Brain microvascular endothelial cell (primary cell): ENCODE results near the gene FSTL4.

ENCODE experiments used
- DNase-seq: peaks from one replicate; pipeline ENCODE4 v3.0.0-alpha.2; 2020
- H3K27ac ChIP-seq: fragments of 250-450 bp; sonication (Bioruptor Pico); 2 replicates; pipeline ENCODE4 v1.5.1; 2020; ENCODE audit warnings: mild to moderate bottlenecking, moderate library complexity
- H3K27me3 ChIP-seq: fragments of 250-450 bp; sonication (Bioruptor Pico); replicated peaks from 2 replicates; pipeline ENCODE4 v1.5.1; 2020; ENCODE audit warnings: mild to moderate bottlenecking
- H3K36me3 ChIP-seq: fragments of 250-450 bp; sonication (Bioruptor Pico); replicated peaks from 2 replicates; pipeline ENCODE4 v1.5.1; 2020; ENCODE audit warnings: mild to moderate bottlenecking
- H3K4me3 ChIP-seq: 2 replicates; pipeline ENCODE4 v1.5.1; 2011; ENCODE audit warnings: low read depth, mild to moderate bottlenecking, control low read depth, low read length, moderate library complexity
- in situ Hi-C: cut with HindIII; loops from 2 replicates; pipeline ENCODE4 v1.10.0; 2017; ENCODE audit warnings: low sequenced_read_pairs, low pct_ligation_motif_present
- TF ChIP-seq, protein P1 (sequence below): IDR thresholded peaks from 2 replicates; pipeline ENCODE4 v1.5.1; 2011; ENCODE audit warnings: low read depth, mild to moderate bottlenecking, moderate library complexity, low read length, control low read depth, inconsistent platforms; ENCODE audit errors: missing control alignments

Gene FSTL4

DNA sequence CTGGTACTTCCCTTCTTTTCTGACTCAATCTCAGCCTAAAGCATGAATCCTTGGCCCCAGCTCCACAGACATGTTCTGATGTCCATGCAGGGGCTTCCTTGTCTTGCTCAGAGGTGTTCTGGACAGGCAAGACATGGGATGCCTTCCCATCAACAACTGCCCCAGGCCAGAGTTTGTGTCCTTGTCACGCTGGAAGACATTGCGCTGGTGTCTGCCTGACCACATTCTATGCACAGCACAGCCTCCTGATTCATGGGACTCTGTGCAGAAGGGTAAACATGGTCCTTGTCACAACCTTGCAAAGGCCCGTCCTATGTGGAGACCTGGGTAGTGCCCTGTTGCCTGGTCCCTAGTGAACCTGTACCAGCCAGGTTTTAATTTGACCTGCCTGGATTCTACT lies 212.2 kb downstream of the FSTL4 start:
- TF ChIP-seq, protein P1, sequence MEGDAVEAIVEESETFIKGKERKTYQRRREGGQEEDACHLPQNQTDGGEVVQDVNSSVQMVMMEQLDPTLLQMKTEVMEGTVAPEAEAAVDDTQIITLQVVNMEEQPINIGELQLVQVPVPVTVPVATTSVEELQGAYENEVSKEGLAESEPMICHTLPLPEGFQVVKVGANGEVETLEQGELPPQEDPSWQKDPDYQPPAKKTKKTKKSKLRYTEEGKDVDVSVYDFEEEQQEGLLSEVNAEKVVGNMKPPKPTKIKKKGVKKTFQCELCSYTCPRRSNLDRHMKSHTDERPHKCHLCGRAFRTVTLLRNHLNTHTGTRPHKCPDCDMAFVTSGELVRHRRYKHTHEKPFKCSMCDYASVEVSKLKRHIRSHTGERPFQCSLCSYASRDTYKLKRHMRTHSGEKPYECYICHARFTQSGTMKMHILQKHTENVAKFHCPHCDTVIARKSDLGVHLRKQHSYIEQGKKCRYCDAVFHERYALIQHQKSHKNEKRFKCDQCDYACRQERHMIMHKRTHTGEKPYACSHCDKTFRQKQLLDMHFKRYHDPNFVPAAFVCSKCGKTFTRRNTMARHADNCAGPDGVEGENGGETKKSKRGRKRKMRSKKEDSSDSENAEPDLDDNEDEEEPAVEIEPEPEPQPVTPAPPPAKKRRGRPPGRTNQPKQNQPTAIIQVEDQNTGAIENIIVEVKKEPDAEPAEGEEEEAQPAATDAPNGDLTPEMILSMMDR: no peak

DNA sequence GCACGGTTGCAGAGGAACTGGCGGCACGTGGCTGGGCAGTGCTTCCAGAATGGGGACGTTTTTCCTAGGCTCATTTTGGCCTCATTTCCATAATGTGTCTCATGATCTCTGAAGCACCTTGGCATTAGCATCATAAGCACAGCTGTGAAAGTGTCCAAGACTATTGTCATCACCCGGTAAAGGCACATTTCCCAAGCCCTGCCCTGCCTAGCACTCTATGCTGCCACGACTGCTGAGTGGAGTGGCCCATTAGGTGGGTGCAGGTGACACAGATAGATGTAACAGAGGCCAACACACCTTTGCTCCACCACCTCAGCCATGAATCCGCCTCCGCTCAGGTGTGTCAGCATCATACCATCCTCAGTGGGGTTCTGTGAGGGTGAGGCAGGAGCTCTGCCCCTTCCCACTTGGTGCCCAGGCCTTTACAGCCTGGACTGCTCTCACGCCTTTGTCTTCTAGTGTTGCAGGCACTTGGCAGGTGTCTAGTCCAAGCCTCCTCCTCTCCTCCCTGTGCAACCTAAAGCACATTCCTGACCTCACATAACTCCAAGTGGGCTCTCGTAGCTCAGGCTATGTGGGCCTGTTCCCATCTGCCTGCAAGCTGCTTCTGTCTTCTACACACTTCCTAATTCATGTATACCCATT lies 213.0 kb downstream of the FSTL4 start:
- Histone ChIP-seq H3K4me3 (no peak overlapping the region), H3K27ac (no peak overlapping the region), H3K36me3 (no peaks in the 10 kb centered on the region), H3K27me3 (no peaks in the 10 kb centered on the region)
- TF ChIP-seq, protein P1: no peak
- in situ Hi-C loops: no loop called here
- no peak for DNase-seq

More for the DNA sequence above, 212.2 kb downstream of the FSTL4 start:
- H3K4me3 ChIP-seq: no peak overlapping the region
- no peaks in the 10 kb centered on the region for H3K27me3 ChIP-seq
- in situ Hi-C loops: no loop called here
- H3K36me3 ChIP-seq: no peaks in the 10 kb centered on the region
- DNase-seq: no peak
- no peak overlapping the region for H3K27ac ChIP-seq

DNA sequence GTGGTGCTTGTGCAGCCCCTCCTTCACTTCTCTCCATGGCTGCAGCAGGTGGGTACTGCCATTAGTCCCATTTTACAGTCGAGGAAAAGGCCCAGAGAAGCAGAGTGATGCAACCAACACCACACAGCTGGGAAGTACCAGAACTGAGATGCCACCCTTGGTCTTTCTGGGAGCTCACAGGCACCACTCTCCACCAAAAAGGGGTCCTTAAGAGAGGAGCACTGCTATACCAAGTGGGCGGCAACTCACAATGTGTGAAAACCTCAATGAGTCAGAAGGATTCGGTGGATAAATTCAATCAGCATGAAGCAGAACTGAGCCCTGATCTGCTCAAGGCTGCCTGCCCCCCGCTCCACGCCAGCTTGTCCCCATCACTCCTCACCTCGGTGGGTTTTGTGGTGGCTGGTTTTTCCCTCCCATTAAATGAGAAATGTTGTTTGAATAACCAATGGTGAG lies 213.7 kb downstream of the FSTL4 start:
- TF ChIP-seq, protein P1: no peak
- H3K27ac ChIP-seq: no peak overlapping the region
- no peaks in the 10 kb centered on the region for H3K36me3 ChIP-seq
- no peaks in the 10 kb centered on the region for H3K27me3 ChIP-seq
- no peak for DNase-seq
- no peak overlapping the region for H3K4me3 ChIP-seq
- in situ Hi-C loops: no loop called here

DNA sequence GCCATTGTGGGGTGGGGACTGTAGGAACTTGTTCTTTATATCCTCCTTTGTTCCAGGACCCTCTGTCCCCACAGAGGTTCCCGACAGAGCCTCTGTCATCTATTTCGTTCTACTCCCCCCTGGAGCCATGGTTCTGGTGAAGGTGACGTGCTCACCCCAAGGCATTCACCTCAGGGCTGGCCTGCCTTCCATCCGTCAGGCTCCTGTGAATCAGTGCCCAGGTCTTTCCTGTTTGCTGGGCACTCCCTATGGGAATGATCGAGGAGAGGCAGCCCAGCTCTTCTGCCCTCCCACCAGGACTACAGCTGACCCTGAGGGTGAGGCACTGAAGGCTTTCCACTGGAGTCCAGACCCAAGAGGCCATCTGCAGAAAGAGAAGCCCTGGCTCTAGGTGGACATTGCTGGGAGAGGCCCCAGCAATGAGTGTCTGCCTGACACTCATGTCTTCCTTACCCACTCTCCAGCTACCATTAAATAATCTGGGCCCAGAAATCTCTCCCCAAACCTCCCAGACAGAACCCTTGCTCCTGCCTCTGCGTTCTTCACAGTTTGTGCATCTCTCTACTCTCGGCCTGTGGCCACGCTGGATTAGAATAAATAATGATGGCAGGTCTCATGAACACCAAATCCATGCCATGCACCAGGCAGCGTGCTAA lies 214.2 kb downstream of the FSTL4 start:
- Histone ChIP-seq H3K27ac (no peak overlapping the region), H3K4me3 (no peak overlapping the region), H3K27me3 (no peaks in the 10 kb centered on the region), H3K36me3 (no peaks in the 10 kb centered on the region)
- in situ Hi-C loops: no loop called here
- DNase-seq: no peak
- TF ChIP-seq, protein P1: no peak

DNA sequence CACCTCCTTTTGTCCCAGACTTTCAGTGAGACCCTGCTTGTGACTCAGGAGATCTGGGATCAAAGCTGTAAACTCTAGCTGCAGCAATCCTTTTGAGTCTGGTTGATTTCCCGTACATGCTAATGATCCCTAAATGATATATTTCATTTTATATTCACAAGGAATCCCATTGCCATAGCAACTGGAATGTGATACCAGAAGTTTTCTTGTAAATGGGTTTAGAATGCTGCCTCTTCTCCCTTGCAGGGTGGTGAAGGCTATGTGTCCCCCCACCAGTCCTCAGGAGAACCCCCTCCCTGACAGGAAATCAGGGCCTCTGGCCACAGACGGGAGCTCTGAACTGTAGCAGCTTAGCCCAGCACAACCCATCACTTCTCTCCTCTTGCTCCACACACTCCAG lies 215.0 kb downstream of the FSTL4 start:
- no peaks in the 10 kb centered on the region for H3K36me3 ChIP-seq
- DNase-seq: no peak
- no peak overlapping the region for H3K4me3 ChIP-seq
- in situ Hi-C loops: no loop called here
- TF ChIP-seq, protein P1: no peak
- H3K27me3 ChIP-seq: no peaks in the 10 kb centered on the region
- no peak overlapping the region for H3K27ac ChIP-seq
